Measurements from ENCODE around the gene PHTF2.

Gene PHTF2

GRCh38 chr7:77885155-77885554 is 86.6 kb downstream of the PHTF2 start:
- Histone ChIP-seq H3K4me1 (ENCODE audit: insufficient read depth, low read length) (peaks cover 9% of the 10 kb centered on the region), H3K27me3 (ENCODE audit: control insufficient read depth in 1 of 2, insufficient read depth in 2 of 2, low read length in 2 of 2) (no peaks in the 10 kb centered on the region), H3K9me3 (ENCODE audit: low read length) (no peaks in the 10 kb centered on the region), H3K4me3 (ENCODE audit: low read depth in 1 of 2, low read length in 2 of 2) (no peak overlapping the region), H3K27ac (ENCODE audit: low read depth, low read length) (no peak overlapping the region), H3K9ac (ENCODE audit: low read length) (no peak overlapping the region), H3K36me3 (ENCODE audit: insufficient read depth, low read length) (no peaks in the 10 kb centered on the region)

GRCh38 chr7:77887567-77887966 is 89.0 kb downstream of the PHTF2 start:
- H3K27me3 ChIP-seq (ENCODE audit: control insufficient read depth in 1 of 2, insufficient read depth in 2 of 2, low read length in 2 of 2) = no peaks in the 10 kb centered on the region
- no peaks in the 10 kb centered on the region for H3K36me3 ChIP-seq (ENCODE audit: insufficient read depth, low read length)
- no peak overlapping the region for H3K9ac ChIP-seq (ENCODE audit: low read length)
- H3K4me3 ChIP-seq (ENCODE audit: low read depth in 1 of 2, low read length in 2 of 2) = no peak overlapping the region
- H3K27ac ChIP-seq (ENCODE audit: low read depth, low read length) = no peak overlapping the region
- no peaks in the 10 kb centered on the region for H3K9me3 ChIP-seq (ENCODE audit: low read length)
- peaks cover 9% of the 10 kb centered on the region for H3K4me1 ChIP-seq (ENCODE audit: insufficient read depth, low read length)

DNA sequence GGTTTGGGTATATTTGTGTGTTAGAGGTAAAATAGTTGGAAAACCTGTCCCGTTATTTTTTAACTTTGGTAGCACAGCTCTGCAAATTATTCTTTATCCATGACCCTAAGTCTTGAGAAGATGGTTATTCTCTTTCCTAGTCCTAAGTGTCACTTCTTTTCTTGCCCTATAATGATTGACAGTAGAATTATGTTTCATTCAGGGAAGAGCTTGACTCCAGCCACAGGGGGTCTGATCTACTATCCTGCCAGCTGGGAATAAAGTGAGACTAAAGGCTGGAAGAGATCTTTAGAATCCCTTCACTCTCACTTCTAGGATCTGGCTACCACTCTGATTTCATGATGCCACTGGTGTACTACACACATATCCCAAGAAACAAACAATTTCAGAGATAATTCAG is 90.4 kb downstream of the PHTF2 start:
- Histone ChIP-seq H3K4me1 (ENCODE audit: insufficient read depth, low read length) (peaks cover 9% of the 10 kb centered on the region), H3K9me3 (ENCODE audit: low read length) (no peaks in the 10 kb centered on the region), H3K36me3 (ENCODE audit: insufficient read depth, low read length) (no peaks in the 10 kb centered on the region), H3K9ac (ENCODE audit: low read length) (no peak overlapping the region), H3K27me3 (ENCODE audit: control insufficient read depth in 1 of 2, insufficient read depth in 2 of 2, low read length in 2 of 2) (no peaks in the 10 kb centered on the region), H3K4me3 (ENCODE audit: low read depth in 1 of 2, low read length in 2 of 2) (no peak overlapping the region), H3K27ac (ENCODE audit: low read depth, low read length) (no peak overlapping the region)

GRCh38 chr7:77893813-77894212 is 95.2 kb downstream of the PHTF2 start:
- Histone ChIP-seq H3K4me3 (ENCODE audit: low read depth in 1 of 2, low read length in 2 of 2) (no peak overlapping the region), H3K27ac (ENCODE audit: low read depth, low read length) (no peak overlapping the region), H3K36me3 (ENCODE audit: insufficient read depth, low read length) (no peaks in the 10 kb centered on the region), H3K4me1 (ENCODE audit: insufficient read depth, low read length) (no peaks in the 10 kb centered on the region), H3K27me3 (ENCODE audit: control insufficient read depth in 1 of 2, insufficient read depth in 2 of 2, low read length in 2 of 2) (no peaks in the 10 kb centered on the region), H3K9ac (ENCODE audit: low read length) (no peak overlapping the region), H3K9me3 (ENCODE audit: low read length) (no peaks in the 10 kb centered on the region)

DNA sequence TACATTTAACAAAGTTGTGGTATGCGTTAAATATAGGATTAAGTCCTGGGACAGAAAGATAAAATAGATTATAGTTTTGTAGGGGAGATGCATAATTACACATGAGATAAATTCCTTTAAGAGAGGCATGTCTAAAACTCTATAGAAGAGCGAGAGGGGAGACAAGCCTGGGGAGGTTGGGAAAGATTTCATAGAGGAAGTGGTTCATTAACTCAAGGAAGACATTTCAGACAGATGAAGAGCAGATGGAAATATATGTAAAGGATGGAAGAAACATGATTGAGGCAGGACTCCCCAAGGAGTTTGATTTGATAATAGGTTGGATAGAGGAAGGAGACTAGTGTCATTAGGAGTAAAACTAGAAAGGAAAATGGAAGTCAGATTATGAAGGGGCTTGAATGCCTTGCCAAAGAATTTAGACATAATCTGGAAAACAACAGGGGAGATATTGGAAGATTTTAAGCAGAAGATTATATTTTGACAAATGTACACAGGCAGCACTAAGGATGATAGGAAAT is 96.1 kb downstream of the PHTF2 start:
- Histone ChIP-seq H3K4me3 (ENCODE audit: low read depth in 1 of 2, low read length in 2 of 2) (no peak overlapping the region), H3K9ac (ENCODE audit: low read length) (no peak overlapping the region), H3K36me3 (ENCODE audit: insufficient read depth, low read length) (no peaks in the 10 kb centered on the region), H3K27ac (ENCODE audit: low read depth, low read length) (no peak overlapping the region), H3K9me3 (ENCODE audit: low read length) (no peaks in the 10 kb centered on the region), H3K4me1 (ENCODE audit: insufficient read depth, low read length) (no peaks in the 10 kb centered on the region), H3K27me3 (ENCODE audit: control insufficient read depth in 1 of 2, insufficient read depth in 2 of 2, low read length in 2 of 2) (no peaks in the 10 kb centered on the region)

DNA sequence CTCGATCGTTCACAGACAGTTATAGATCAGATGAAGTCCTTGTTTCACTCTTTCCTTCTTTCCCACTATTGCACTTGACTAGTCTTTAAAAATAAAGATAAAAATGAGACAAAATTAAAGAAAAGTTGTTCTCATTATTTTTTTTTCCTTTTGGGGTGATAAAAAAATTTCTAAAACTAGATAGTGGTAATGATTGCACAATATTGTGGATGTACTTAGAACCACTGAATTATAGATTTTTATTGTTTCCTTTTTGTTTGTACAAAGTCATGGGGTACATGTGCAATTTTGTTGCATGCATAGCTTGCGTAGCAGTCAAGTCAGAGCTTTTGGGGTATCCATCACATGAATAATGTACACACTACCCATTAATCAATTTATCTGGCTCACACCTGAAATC is 97.3 kb downstream of the PHTF2 start:
- H3K4me3 ChIP-seq (ENCODE audit: low read depth in 1 of 2, low read length in 2 of 2) = no peak overlapping the region
- no peak overlapping the region for H3K9ac ChIP-seq (ENCODE audit: low read length)
- no peaks in the 10 kb centered on the region for H3K27me3 ChIP-seq (ENCODE audit: control insufficient read depth in 1 of 2, insufficient read depth in 2 of 2, low read length in 2 of 2)
- no peak overlapping the region for H3K27ac ChIP-seq (ENCODE audit: low read depth, low read length)
- H3K36me3 ChIP-seq (ENCODE audit: insufficient read depth, low read length) = no peaks in the 10 kb centered on the region
- H3K4me1 ChIP-seq (ENCODE audit: insufficient read depth, low read length) = no peaks in the 10 kb centered on the region
- H3K9me3 ChIP-seq (ENCODE audit: low read length) = no peaks in the 10 kb centered on the region

GRCh38 chr7:77897004-77897547 is 98.5 kb downstream of the PHTF2 start:
- no peaks in the 10 kb centered on the region for H3K4me1 ChIP-seq (ENCODE audit: insufficient read depth, low read length)
- H3K27me3 ChIP-seq (ENCODE audit: control insufficient read depth in 1 of 2, insufficient read depth in 2 of 2, low read length in 2 of 2) = no peaks in the 10 kb centered on the region
- H3K9ac ChIP-seq (ENCODE audit: low read length) = no peak overlapping the region
- peaks cover 4% of the 10 kb centered on the region for H3K36me3 ChIP-seq (ENCODE audit: insufficient read depth, low read length)
- H3K4me3 ChIP-seq (ENCODE audit: low read depth in 1 of 2, low read length in 2 of 2) = no peak overlapping the region
- no peak overlapping the region for H3K27ac ChIP-seq (ENCODE audit: low read depth, low read length)
- H3K9me3 ChIP-seq (ENCODE audit: low read length) = no peaks in the 10 kb centered on the region

DNA sequence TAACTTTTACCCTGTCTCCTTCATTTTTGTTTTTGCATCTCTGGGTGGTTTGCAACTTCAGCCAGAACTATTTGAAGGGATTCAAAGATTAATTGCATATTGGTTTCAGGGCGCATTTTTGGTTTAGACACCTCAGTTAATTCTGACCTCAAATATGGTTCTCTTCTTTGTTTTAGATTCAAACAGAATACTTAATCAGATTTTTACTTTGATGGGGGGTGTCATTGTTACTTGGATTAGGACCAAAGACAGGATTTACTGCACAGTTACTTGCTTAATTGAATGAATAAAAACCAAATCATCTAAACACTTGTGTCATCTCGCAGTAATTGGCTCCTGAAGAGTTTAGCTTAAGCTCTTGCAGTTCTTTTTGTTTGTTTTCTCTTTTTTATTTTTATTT is 100.9 kb downstream of the PHTF2 start:
- Histone ChIP-seq H3K27me3 (ENCODE audit: control insufficient read depth in 1 of 2, insufficient read depth in 2 of 2, low read length in 2 of 2) (no peaks in the 10 kb centered on the region), H3K27ac (ENCODE audit: low read depth, low read length) (no peak overlapping the region), H3K36me3 (ENCODE audit: insufficient read depth, low read length) (peaks cover 7% of the 10 kb centered on the region), H3K9me3 (ENCODE audit: low read length) (no peaks in the 10 kb centered on the region), H3K4me1 (ENCODE audit: insufficient read depth, low read length) (no peaks in the 10 kb centered on the region), H3K4me3 (ENCODE audit: low read depth in 1 of 2, low read length in 2 of 2) (no peak overlapping the region), H3K9ac (ENCODE audit: low read length) (no peak overlapping the region)

GRCh38 chr7:77903597-77903996 is 105.0 kb downstream of the PHTF2 start:
- H3K9ac ChIP-seq (ENCODE audit: low read length) = no peak overlapping the region
- no peaks in the 10 kb centered on the region for H3K27me3 ChIP-seq (ENCODE audit: control insufficient read depth in 1 of 2, insufficient read depth in 2 of 2, low read length in 2 of 2)
- H3K27ac ChIP-seq (ENCODE audit: low read depth, low read length) = no peak overlapping the region
- no peaks in the 10 kb centered on the region for H3K9me3 ChIP-seq (ENCODE audit: low read length)
- peaks cover 7% of the 10 kb centered on the region for H3K36me3 ChIP-seq (ENCODE audit: insufficient read depth, low read length)
- H3K4me3 ChIP-seq (ENCODE audit: low read depth in 1 of 2, low read length in 2 of 2) = no peak overlapping the region
- no peaks in the 10 kb centered on the region for H3K4me1 ChIP-seq (ENCODE audit: insufficient read depth, low read length)

GRCh38 chr7:77904252-77904651 is 105.7 kb downstream of the PHTF2 start:
- H3K4me3 ChIP-seq (ENCODE audit: low read depth in 1 of 2, low read length in 2 of 2) = no peak overlapping the region
- H3K36me3 ChIP-seq (ENCODE audit: insufficient read depth, low read length) = peaks cover 7% of the 10 kb centered on the region
- no peak overlapping the region for H3K9ac ChIP-seq (ENCODE audit: low read length)
- no peaks in the 10 kb centered on the region for H3K27me3 ChIP-seq (ENCODE audit: control insufficient read depth in 1 of 2, insufficient read depth in 2 of 2, low read length in 2 of 2)
- no peaks in the 10 kb centered on the region for H3K9me3 ChIP-seq (ENCODE audit: low read length)
- H3K27ac ChIP-seq (ENCODE audit: low read depth, low read length) = no peak overlapping the region
- H3K4me1 ChIP-seq (ENCODE audit: insufficient read depth, low read length) = no peaks in the 10 kb centered on the region

DNA sequence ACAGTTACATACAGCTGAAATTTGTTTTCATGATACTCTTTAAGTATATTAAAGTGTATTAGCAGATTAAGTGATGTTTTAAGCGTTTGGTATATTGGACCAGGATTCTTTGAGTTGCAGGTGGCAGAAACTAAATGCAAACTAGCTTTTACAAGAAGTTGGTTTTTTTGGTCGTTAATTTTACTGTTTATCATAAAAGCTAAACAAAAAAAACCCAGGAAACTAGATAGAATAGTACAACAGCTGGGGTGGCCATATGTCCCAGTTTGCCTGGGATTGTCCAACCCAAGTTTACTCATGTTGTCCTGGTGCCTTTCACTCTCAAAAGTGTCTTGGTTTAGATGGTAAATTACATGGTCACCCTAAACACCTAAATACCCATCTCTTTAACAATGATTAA is 108.7 kb downstream of the PHTF2 start:
- no peaks in the 10 kb centered on the region for H3K9me3 ChIP-seq (ENCODE audit: low read length)
- no peak overlapping the region for H3K9ac ChIP-seq (ENCODE audit: low read length)
- H3K4me3 ChIP-seq (ENCODE audit: low read depth in 1 of 2, low read length in 2 of 2) = no peak overlapping the region
- no peaks in the 10 kb centered on the region for H3K27me3 ChIP-seq (ENCODE audit: control insufficient read depth in 1 of 2, insufficient read depth in 2 of 2, low read length in 2 of 2)
- H3K4me1 ChIP-seq (ENCODE audit: insufficient read depth, low read length) = no peaks in the 10 kb centered on the region
- H3K36me3 ChIP-seq (ENCODE audit: insufficient read depth, low read length) = peaks cover 1% of the 10 kb centered on the region
- no peak overlapping the region for H3K27ac ChIP-seq (ENCODE audit: low read depth, low read length)

DNA sequence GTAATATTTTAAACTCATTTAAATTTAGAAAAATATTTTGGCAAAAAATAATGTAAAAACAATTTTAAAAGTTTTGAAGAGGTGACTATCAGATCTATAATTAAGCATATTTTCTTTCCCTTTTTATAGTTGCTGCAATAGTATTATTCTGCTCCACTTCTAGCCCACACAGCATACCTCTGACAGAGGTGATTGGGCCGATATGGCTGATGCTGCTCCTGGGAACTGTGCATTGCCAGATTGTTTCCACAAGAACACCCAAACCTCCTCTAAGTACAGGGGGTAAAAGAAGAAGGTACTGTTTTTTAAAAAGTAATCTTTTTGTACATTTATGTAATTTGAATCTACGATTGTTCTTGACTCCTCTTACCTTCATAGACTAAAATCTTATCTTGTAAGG is 110.1 kb downstream of the PHTF2 start:
- Histone ChIP-seq H3K4me1 (ENCODE audit: insufficient read depth, low read length) (no peaks in the 10 kb centered on the region), H3K9ac (ENCODE audit: low read length) (no peak overlapping the region), H3K27me3 (ENCODE audit: control insufficient read depth in 1 of 2, insufficient read depth in 2 of 2, low read length in 2 of 2) (no peaks in the 10 kb centered on the region), H3K4me3 (ENCODE audit: low read depth in 1 of 2, low read length in 2 of 2) (no peak overlapping the region), H3K36me3 (ENCODE audit: insufficient read depth, low read length) (no peaks in the 10 kb centered on the region), H3K27ac (ENCODE audit: low read depth, low read length) (no peak overlapping the region), H3K9me3 (ENCODE audit: low read length) (no peaks in the 10 kb centered on the region)

Data from muscle layer of colon (tissue), 2 donors.